Trophoblast cell (in vitro differentiated cells and primary cell): Measurements from ENCODE around the gene MRTFA.

ENCODE experiments used
- DNase-seq, 2 donors: peaks; one replicate each; pipeline ENCODE4 v3.0.0-alpha.2; 2016
- H2AFZ ChIP-seq: 2 replicates; pipeline ENCODE4 v1.6.1; 2013; ENCODE audit warnings: low read length, moderate library complexity, mild to moderate bottlenecking; ENCODE audit not compliant: insufficient read depth, poor library complexity
- H2AK5ac ChIP-seq: 2 replicates; pipeline ENCODE4 v1.6.1; 2013; ENCODE audit warnings: mild to moderate bottlenecking, low read length
- H2BK120ac ChIP-seq: 2 replicates; pipeline ENCODE4 v1.6.1; 2013; ENCODE audit warnings: low read length, mild to moderate bottlenecking, moderate library complexity; ENCODE audit not compliant: insufficient read depth, poor library complexity
- H2BK12ac ChIP-seq: 2 replicates; pipeline ENCODE4 v1.6.1; 2013; ENCODE audit warnings: mild to moderate bottlenecking, low read length, moderate library complexity
- H2BK5ac ChIP-seq: 2 replicates; pipeline ENCODE4 v1.6.1; 2013; ENCODE audit warnings: low read length, low read depth, moderate library complexity, mild to moderate bottlenecking; ENCODE audit not compliant: poor library complexity
- H3K14ac ChIP-seq: 2 replicates; pipeline ENCODE4 v1.6.1; 2013; ENCODE audit warnings: mild to moderate bottlenecking, low read length
- H3K18ac ChIP-seq: 2 replicates; pipeline ENCODE4 v1.6.1; 2013; ENCODE audit warnings: mild to moderate bottlenecking, low read length
- H3K23ac ChIP-seq: 2 replicates; pipeline ENCODE4 v1.6.1; 2013; ENCODE audit warnings: low read length
- H3K27ac ChIP-seq: 2 replicates; pipeline ENCODE4 v1.5.1; 2013; ENCODE audit warnings: low read depth, mild to moderate bottlenecking, inconsistent platforms, low read length, moderate library complexity
- H3K27me3 ChIP-seq: 2 replicates; pipeline ENCODE4 v1.6.1; 2013; ENCODE audit warnings: inconsistent platforms, mild to moderate bottlenecking, low read length, moderate library complexity; ENCODE audit not compliant: insufficient read depth
- H3K36me3 ChIP-seq, 2 experiments: 1 replicate in 1 of 2; 2 replicates in 1 of 2; pipeline ENCODE4 v1.6.1; 2013; ENCODE audit warnings: low read length in 2 of 2, mild to moderate bottlenecking in 2 of 2, moderate library complexity in 1 of 2; ENCODE audit not compliant: insufficient read depth in 2 of 2, control insufficient read depth in 1 of 2
- H3K4ac ChIP-seq: 2 replicates; pipeline ENCODE4 v1.6.1; 2013; ENCODE audit warnings: low read depth, mild to moderate bottlenecking, low read length, moderate library complexity
- H3K4me1 ChIP-seq, 2 experiments: 1 replicate in 1 of 2; 2 replicates in 1 of 2; pipeline ENCODE4 v1.6.1; 2013; ENCODE audit warnings: low read length in 2 of 2, mild to moderate bottlenecking in 2 of 2, moderate library complexity in 1 of 2; ENCODE audit not compliant: insufficient read depth in 2 of 2, control insufficient read depth in 1 of 2
- H3K4me2 ChIP-seq: 2 replicates; pipeline ENCODE4 v1.6.1; 2013; ENCODE audit warnings: inconsistent platforms, mild to moderate bottlenecking, low read length, moderate library complexity
- H3K4me3 ChIP-seq: 2 replicates; pipeline ENCODE4 v1.5.1; 2013; ENCODE audit warnings: mild to moderate bottlenecking, low read depth, low read length, inconsistent platforms
- H3K79me1 ChIP-seq: one replicate; pipeline ENCODE4 v1.6.1; 2013; ENCODE audit warnings: low read length
- H3K79me2 ChIP-seq: 2 replicates; pipeline ENCODE4 v1.6.1; 2013; ENCODE audit warnings: low read length, mild to moderate bottlenecking; ENCODE audit not compliant: control insufficient read depth, insufficient read depth, poor library complexity
- H3K9ac ChIP-seq: 2 replicates; pipeline ENCODE4 v1.6.1; 2013; ENCODE audit warnings: mild to moderate bottlenecking, low read length
- H3K9me3 ChIP-seq: 2 replicates; pipeline ENCODE4 v1.6.1; 2013; ENCODE audit warnings: low read depth, mild to moderate bottlenecking, control low read depth, inconsistent platforms, low read length; ENCODE audit not compliant: insufficient read depth
- H4K12ac ChIP-seq: 2 replicates; pipeline ENCODE4 v1.6.1; 2013; ENCODE audit warnings: low read depth, mild to moderate bottlenecking, low read length, moderate library complexity
- H4K8ac ChIP-seq: 2 replicates; pipeline ENCODE4 v1.6.1; 2013; ENCODE audit warnings: low read depth, mild to moderate bottlenecking, low read length, moderate library complexity
- H4K91ac ChIP-seq: one replicate; pipeline ENCODE4 v1.6.1; 2013; ENCODE audit warnings: low read depth, mild to moderate bottlenecking, low read length, moderate library complexity
- WGBS: extraction: QIAGEN DNeasy Blood & Tissue Kit; methylation state at CpG from one replicate; pipeline ENCODE4 v1.1.7; 2013; ENCODE audit warnings: missing lambda C conversion rate; ENCODE audit not compliant: insufficient read length, insufficient coverage; ENCODE audit errors: extremely low coverage; 5-methylcytosine and 5-hydroxymethylcytosine counted together

The MRTFA gene

DNA sequence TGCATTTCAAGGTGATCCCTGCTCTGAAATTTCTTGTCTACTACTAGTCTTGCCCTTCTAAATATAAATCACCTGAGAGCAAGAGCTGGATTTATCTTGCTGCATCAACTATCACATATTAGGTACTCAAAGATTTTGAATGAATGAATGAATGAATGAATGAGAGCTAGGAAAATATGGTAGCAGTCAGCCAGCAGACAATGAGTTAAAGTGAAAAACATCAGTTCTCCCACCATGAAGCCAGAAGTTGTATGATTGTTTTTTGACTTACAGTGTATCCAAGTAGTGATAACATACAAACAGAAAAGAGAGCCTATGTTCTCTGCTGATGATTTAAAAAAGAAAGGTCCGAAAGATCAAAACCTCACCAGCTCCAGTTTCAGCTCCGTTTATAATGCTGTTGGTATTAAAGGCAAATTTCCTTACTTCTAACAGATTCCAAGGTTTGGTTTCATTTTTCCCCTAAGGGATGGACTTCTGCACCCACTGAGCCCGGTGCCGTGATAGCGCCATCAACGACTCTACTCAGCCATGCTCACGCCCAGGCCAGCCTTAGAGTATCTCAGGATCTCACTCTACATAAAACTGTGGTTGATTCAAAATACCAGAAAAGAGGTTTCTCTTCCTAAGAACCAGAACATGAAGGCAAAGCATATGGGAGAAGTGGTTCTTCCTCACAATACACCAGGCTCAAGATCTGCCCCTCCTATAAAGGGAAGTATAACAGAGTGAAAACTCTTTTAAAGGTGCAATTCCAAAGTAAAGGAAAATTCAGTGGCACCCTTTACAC is 174.1 kb downstream of the MRTFA start:
- no CpG with 5 or more reads among the region's 7 CpGs for WGBS
- Histone ChIP-seq H3K79me1 (no peaks in the 10 kb centered on the region), H4K91ac (no peak overlapping the region), H4K12ac (no peak overlapping the region), H3K79me2 (no peaks in the 10 kb centered on the region), H3K4me3 (no peak overlapping the region), H3K27me3 (no peaks in the 10 kb centered on the region), H3K4me2 (no peak overlapping the region), H3K4ac (no peak overlapping the region), H4K8ac (no peak overlapping the region), H2BK120ac (no peak overlapping the region), H3K14ac (no peak overlapping the region), H3K36me3 (peaks cover 11% of the 10 kb centered on the region in 2 experiments), H2BK12ac (no peak overlapping the region), H2AK5ac (no peak overlapping the region), H3K27ac (no peak overlapping the region), H3K9me3 (no peaks in the 10 kb centered on the region), H2BK5ac (no peak overlapping the region), H3K18ac (no peak overlapping the region), H3K23ac (no peak overlapping the region), H3K4me1 (peaks cover 3 to 10% of the 10 kb centered on the region in 2 experiments), H3K9ac (no peak overlapping the region), H2AFZ (no peak overlapping the region)
- no peak for DNase-seq

GRCh38 chr22:40453671-40454070 is 182.8 kb downstream of the MRTFA start:
- Histone ChIP-seq H3K4me1 (peaks cover 10 to 11% of the 10 kb centered on the region in 2 experiments), H3K4ac (no peak overlapping the region), H2BK5ac (no peak overlapping the region), H2BK120ac (no peak overlapping the region), H3K79me1 (no peaks in the 10 kb centered on the region), H4K8ac (no peak overlapping the region), H4K12ac (no peak overlapping the region), H3K36me3 (no peaks in the 10 kb centered on the region), H2BK12ac (no peak overlapping the region), H3K9ac (no peak overlapping the region), H3K4me3 (no peak overlapping the region), H3K27ac (no peak overlapping the region), H3K9me3 (no peaks in the 10 kb centered on the region), H4K91ac (no peak overlapping the region), H3K14ac (no peak overlapping the region), H3K4me2 (no peak overlapping the region), H3K23ac (no peak overlapping the region), H2AFZ (no peak overlapping the region), H3K27me3 (no peaks in the 10 kb centered on the region), H3K79me2 (no peaks in the 10 kb centered on the region), H3K18ac (no peak overlapping the region), H2AK5ac (no peak overlapping the region)
- DNase-seq, result no peak

- no peak overlapping the region for H3K4me2 ChIP-seq
- H4K8ac ChIP-seq, result no peak overlapping the region
- H2BK120ac ChIP-seq, result no peak overlapping the region
- no peak overlapping the region for H3K4me3 ChIP-seq
- H3K27ac ChIP-seq, result no peak overlapping the region
- peak; percentile 83 to 95 for DNase-seq
- H3K36me3 ChIP-seq, result no peaks in the 10 kb centered on the region
- no CpG with 5 or more reads among the region's 11 CpGs for WGBS
- H4K12ac ChIP-seq, result no peak overlapping the region
- H3K4ac ChIP-seq, result peak overlapping the region; percentile 19
- no peak overlapping the region for H4K91ac ChIP-seq
- H3K23ac ChIP-seq, result no peak overlapping the region
- H3K9me3 ChIP-seq, result no peaks in the 10 kb centered on the region
- peak overlapping the region; percentile 23 for H3K18ac ChIP-seq
- H3K4me1 ChIP-seq, result peaks cover 10 to 11% of the 10 kb centered on the region in 2 experiments
- no peaks in the 10 kb centered on the region for H3K27me3 ChIP-seq
- H2BK5ac ChIP-seq, result no peak overlapping the region
- no peak overlapping the region for H3K14ac ChIP-seq
- no peak overlapping the region for H2BK12ac ChIP-seq
- no peak overlapping the region for H2AK5ac ChIP-seq
- no peak overlapping the region for H3K9ac ChIP-seq
- H3K79me2 ChIP-seq, result no peaks in the 10 kb centered on the region
- no peaks in the 10 kb centered on the region for H3K79me1 ChIP-seq
- no peak overlapping the region for H2AFZ ChIP-seq
These were observed 183.6 kb downstream of the MRTFA start for GRCh38 chr22:40452730-40453487.

GRCh38 chr22:40451210-40451609 is 185.3 kb downstream of the MRTFA start:
- no peak overlapping the region for H2BK120ac ChIP-seq
- no peak overlapping the region for H3K18ac ChIP-seq
- H2AK5ac ChIP-seq, result no peak overlapping the region

More at GRCh38 chr22:40451210-40451609, 185.3 kb downstream of the MRTFA start:
- no peak overlapping the region for H3K14ac ChIP-seq
- H4K8ac ChIP-seq, result no peak overlapping the region
- H2AFZ ChIP-seq, result no peak overlapping the region
- WGBS, result no CpG with 5 or more reads among the region's 8 CpGs
- no peak overlapping the region for H4K12ac ChIP-seq
- no peak overlapping the region for H3K9ac ChIP-seq
- H3K27ac ChIP-seq, result no peak overlapping the region
- H3K4ac ChIP-seq, result peak overlapping the region; percentile 29
- no peak for DNase-seq
- no peaks in the 10 kb centered on the region for H3K79me1 ChIP-seq
- peaks cover 10 to 11% of the 10 kb centered on the region in 2 experiments for H3K4me1 ChIP-seq
- no peak overlapping the region for H2BK12ac ChIP-seq
- H3K36me3 ChIP-seq, result no peaks in the 10 kb centered on the region
- no peaks in the 10 kb centered on the region for H3K9me3 ChIP-seq
- H3K79me2 ChIP-seq, result no peaks in the 10 kb centered on the region
- no peak overlapping the region for H3K4me2 ChIP-seq
- H3K23ac ChIP-seq, result no peak overlapping the region
- H3K27me3 ChIP-seq, result no peaks in the 10 kb centered on the region
- H2BK5ac ChIP-seq, result no peak overlapping the region
- no peak overlapping the region for H4K91ac ChIP-seq
- no peak overlapping the region for H3K4me3 ChIP-seq
